NCI-H1092 treated with DMSO at 0.1 percent for 48 hours (cell line): ENCODE measurements around the gene ATL2.

Experiments
- DNase-seq: peaks from one replicate; lab custom pipeline; 2025; lab: John Stamatoyannopoulos, UW

ATL2 gene

DNA sequence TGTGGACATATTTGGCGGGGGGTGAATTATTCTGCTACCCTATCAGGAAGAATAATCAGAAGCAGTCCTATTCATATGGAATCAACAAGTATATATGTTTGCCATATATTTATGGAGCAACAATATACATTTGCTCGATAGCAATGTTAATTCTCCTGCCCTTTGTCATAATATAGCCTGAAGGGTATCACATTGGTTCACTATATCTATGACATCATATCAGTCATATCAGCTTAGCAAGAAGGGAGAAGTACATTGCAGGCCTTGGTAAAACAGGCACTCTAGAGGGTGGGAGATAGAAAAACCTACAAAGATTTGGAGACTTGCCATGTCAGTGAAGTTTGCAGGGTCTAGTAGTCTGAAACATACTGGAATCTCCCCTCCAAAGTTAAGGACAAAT lies 128.4 kb downstream of the ATL2 start:
- no peak for DNase-seq

GRCh38 chr2:38248255-38248654 lies 128.8 kb downstream of the ATL2 start:
- no peak for DNase-seq

GRCh38 chr2:38246105-38246504 lies 131.0 kb downstream of the ATL2 start:
- no peak for DNase-seq

GRCh38 chr2:38245114-38245641 lies 131.9 kb downstream of the ATL2 start:
- no peak for DNase-seq

- no peak for DNase-seq
Measured at GRCh38 chr2:38244301-38244700, 132.8 kb downstream of the ATL2 start.
